ENCODE data around the gene ST3GAL3. TPM values are rescaled to one million over a fixed set of nuclear protein-coding genes. Genes with fewer than 3 reads are reported as not detected.

ST3GAL3 gene
- total RNA-seq, 1 experiment from 2014 or later = 8.3 TPM

DNA sequence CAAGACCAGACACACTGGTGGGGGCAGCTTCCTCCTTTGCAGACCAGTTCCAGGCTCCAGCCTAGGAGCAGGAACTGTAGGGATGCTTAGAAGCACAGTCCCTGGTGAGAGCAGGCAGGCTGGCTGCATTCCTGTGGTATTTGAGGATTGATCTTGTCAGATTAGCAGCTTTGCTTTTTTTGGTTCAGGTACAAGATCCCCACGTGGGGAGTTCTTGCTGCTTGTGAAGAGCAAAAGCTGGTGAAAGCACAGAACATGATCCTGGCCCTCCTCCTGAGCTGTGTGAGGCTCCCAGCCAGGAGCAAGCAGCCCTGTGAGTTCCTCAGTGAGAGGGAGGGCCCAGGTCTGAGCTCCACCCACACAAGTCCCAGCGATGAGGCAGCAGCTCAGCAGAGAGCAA lies 151.0 kb downstream of the ST3GAL3 start:
- no peak overlapping the region for H2AFZ ChIP-seq (ENCODE audit: low read length)

More for the DNA sequence above, 151.0 kb downstream of the ST3GAL3 start:
- Histone ChIP-seq H3K4me1 (ENCODE audit: insufficient read depth, low read length) (no peaks in the 10 kb centered on the region; the same call in 1 of the 2 replicates), H3K9ac (ENCODE audit: extremely low read depth, insufficient read length, low read length) (no peak overlapping the region), H3K9me3 (ENCODE audit: control insufficient read depth, low read depth, low read length) (no peaks in the 10 kb centered on the region), H4K5ac (ENCODE audit: insufficient read length, low read depth, low read length) (no peak overlapping the region), H3K79me2 (ENCODE audit: insufficient read depth, low read length) (no peaks in the 10 kb centered on the region), H3K4me2 (ENCODE audit: insufficient read depth, insufficient read length, low read length) (no peak overlapping the region), H2BK15ac (ENCODE audit: low read depth, low read length) (no peak overlapping the region), H3K4ac (ENCODE audit: low read depth, low read length) (no peak overlapping the region), H2AK5ac (ENCODE audit: insufficient read length, low read length) (no peak overlapping the region), H3K79me1 (ENCODE audit: insufficient read depth, low read depth, low read length, poor library complexity, severe bottlenecking) (no peaks in the 10 kb centered on the region), H3K56ac (ENCODE audit: insufficient read length, low read depth, low read length) (no peak overlapping the region), H2BK20ac (ENCODE audit: low read depth, low read length, poor library complexity, severe bottlenecking) (no peak overlapping the region), H3K18ac (ENCODE audit: insufficient read length, low read depth, low read length) (no peak overlapping the region), H2BK12ac (ENCODE audit: insufficient read length, low read depth, low read length) (no peak overlapping the region), H3K27me3 (ENCODE audit: insufficient read depth, low read length) (no peaks in the 10 kb centered on the region), H3K23ac (ENCODE audit: insufficient read length, low read depth, low read length) (no peak overlapping the region), H4K8ac (replicated peaks; ENCODE audit: insufficient read length, low read depth, low read length) (no peak overlapping the region), H3K23me2 (ENCODE audit: insufficient read length, low read depth, low read length, poor library complexity, severe bottlenecking) (no peaks in the 10 kb centered on the region), H2BK120ac (ENCODE audit: low read depth, low read length, poor library complexity, severe bottlenecking) (no peak overlapping the region), H4K91ac (ENCODE audit: insufficient read length, low read depth, low read length) (no peak overlapping the region), H3K14ac (ENCODE audit: insufficient read depth, low read length) (no peak overlapping the region), H4K20me1 (ENCODE audit: control insufficient read depth, insufficient read depth, insufficient read length) (no peaks in the 10 kb centered on the region), H2BK5ac (ENCODE audit: insufficient read length, low read length) (no peak overlapping the region), H3T11ph (ENCODE audit: low read length) (no peak overlapping the region), H3K27ac (ENCODE audit: insufficient read length, low read depth, low read length) (no peak overlapping the region)
- Mint-ChIP-seq H3K27me3 (ENCODE audit: low read depth) (no peaks in the 10 kb centered on the region), H3K4me3 (no peak overlapping the region), H3K4me1 (peaks cover 18% of the 10 kb centered on the region in 2 experiments), H3K9me3 (no peaks in the 10 kb centered on the region), H3K27ac (peak overlapping the region; percentile 52 to 92 (median 72); a peak in 5 of 7 replicates), H3K36me3 (ENCODE audit: insufficient read depth in 1 of 3, low read depth in 3 of 3) (no peaks in the 10 kb centered on the region)
- peak; percentile 70 for DNase-seq
- TF ChIP-seq, protein P1, sequence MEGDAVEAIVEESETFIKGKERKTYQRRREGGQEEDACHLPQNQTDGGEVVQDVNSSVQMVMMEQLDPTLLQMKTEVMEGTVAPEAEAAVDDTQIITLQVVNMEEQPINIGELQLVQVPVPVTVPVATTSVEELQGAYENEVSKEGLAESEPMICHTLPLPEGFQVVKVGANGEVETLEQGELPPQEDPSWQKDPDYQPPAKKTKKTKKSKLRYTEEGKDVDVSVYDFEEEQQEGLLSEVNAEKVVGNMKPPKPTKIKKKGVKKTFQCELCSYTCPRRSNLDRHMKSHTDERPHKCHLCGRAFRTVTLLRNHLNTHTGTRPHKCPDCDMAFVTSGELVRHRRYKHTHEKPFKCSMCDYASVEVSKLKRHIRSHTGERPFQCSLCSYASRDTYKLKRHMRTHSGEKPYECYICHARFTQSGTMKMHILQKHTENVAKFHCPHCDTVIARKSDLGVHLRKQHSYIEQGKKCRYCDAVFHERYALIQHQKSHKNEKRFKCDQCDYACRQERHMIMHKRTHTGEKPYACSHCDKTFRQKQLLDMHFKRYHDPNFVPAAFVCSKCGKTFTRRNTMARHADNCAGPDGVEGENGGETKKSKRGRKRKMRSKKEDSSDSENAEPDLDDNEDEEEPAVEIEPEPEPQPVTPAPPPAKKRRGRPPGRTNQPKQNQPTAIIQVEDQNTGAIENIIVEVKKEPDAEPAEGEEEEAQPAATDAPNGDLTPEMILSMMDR (conservative IDR thresholded peaks at IDR 0.05) = no peak
- WGBS (ENCODE audit: extremely low coverage, insufficient read length, low lambda C conversion rate) = no CpG with 5 or more reads among the region's 2 CpGs
